ENCODE results near the gene LMTK2. TPM values are rescaled to one million over a fixed set of nuclear protein-coding genes. Genes with fewer than 3 reads are reported as not detected.

LMTK2 gene
- polyA plus RNA-seq, 2 donors = 7.0 to 9.2 TPM

GRCh38 chr7:98235901-98236300 lies 129.2 kb downstream of the LMTK2 start:
- Histone ChIP-seq H3K4me3 (ENCODE audit: low read depth in 1 of 2, low read length in 2 of 2) (no peak overlapping the region), H3K36me3 (ENCODE audit: control insufficient read depth in 2 of 2, insufficient read depth in 2 of 2, low read length in 1 of 2) (peaks cover 0 to 45% of the 10 kb centered on the region in 2 donors), H3K27ac (ENCODE audit: low read depth in 2 of 2, low read length in 1 of 2) (no peak overlapping the region), H3K27me3 (ENCODE audit: control insufficient read depth in 1 of 2, insufficient read depth in 2 of 2, low read length in 2 of 2) (no peaks in the 10 kb centered on the region), H3K9me3 (ENCODE audit: control insufficient read depth in 2 of 2, insufficient read depth in 1 of 2, low read depth in 1 of 2, low read length in 1 of 2) (no peaks in the 10 kb centered on the region), H3K4me1 (ENCODE audit: control insufficient read depth in 2 of 2, insufficient read depth in 2 of 2, low read length in 1 of 2) (no peaks in the 10 kb centered on the region)
- 90 to 93% methylated on average over 11 of the region's 11 CpGs for WGBS, 2 donors

DNA sequence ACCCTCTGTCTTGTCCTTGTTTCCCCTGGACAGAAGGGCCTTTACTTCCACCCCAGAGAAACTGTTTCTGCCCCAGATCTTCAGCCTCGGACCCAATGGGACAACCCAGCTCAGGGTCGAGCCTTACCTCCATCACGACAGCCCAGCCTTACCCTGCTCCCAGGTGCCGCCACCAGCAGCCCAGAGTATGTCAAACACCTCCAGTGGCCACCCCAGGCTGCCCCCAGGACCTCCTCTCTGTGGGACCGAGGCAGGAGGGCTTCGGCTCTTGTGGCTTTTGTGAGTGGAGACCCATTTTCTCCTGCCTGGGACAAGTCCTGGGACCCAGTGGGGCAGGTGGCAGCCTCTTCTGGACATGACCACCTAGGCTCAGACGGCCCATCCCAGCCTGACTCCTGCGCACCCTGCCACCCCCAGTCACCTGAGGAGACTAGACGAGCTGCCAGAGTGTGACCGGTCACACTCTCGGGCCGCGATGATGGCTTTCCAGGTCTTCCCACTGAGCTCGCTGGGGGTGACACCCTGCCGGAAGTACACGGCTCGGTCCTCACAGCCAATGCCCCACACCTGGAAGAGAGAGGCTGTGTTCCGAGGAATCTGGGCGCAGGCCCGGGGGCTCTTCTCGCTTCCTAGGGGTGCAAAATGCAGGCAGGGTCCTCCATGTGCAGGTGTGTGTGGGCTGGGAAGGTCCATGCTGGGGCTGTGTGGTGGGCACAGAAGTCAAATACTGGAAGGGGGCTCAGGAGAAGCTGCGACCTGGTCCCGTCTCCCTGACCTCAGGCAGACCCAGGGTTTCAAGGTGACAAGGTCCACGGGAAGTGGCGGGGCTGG lies 129.9 kb downstream of the LMTK2 start:
- 94% methylated on average over 25 of the region's 25 CpGs for WGBS, 2 donors
- H3K27ac ChIP-seq (ENCODE audit: low read depth in 2 of 2, low read length in 1 of 2) = no peak overlapping the region
- no peak overlapping the region for H3K4me3 ChIP-seq (ENCODE audit: low read depth in 1 of 2, low read length in 2 of 2)
- H3K36me3 ChIP-seq (ENCODE audit: control insufficient read depth in 2 of 2, insufficient read depth in 2 of 2, low read length in 1 of 2) = peaks cover 0 to 44% of the 10 kb centered on the region in 2 donors
- no peaks in the 10 kb centered on the region for H3K4me1 ChIP-seq (ENCODE audit: control insufficient read depth in 2 of 2, insufficient read depth in 2 of 2, low read length in 1 of 2)
- no peaks in the 10 kb centered on the region for H3K9me3 ChIP-seq (ENCODE audit: control insufficient read depth in 2 of 2, insufficient read depth in 1 of 2, low read depth in 1 of 2, low read length in 1 of 2)
- H3K27me3 ChIP-seq (ENCODE audit: control insufficient read depth in 1 of 2, insufficient read depth in 2 of 2, low read length in 2 of 2) = no peaks in the 10 kb centered on the region

GRCh38 chr7:98238076-98238475 lies 131.4 kb downstream of the LMTK2 start:
- peaks cover 0 to 44% of the 10 kb centered on the region in 2 donors for H3K36me3 ChIP-seq (ENCODE audit: control insufficient read depth in 2 of 2, insufficient read depth in 2 of 2, low read length in 1 of 2)
- WGBS, 2 donors = 92 to 100% methylated on average over 4 of the region's 4 CpGs

DNA sequence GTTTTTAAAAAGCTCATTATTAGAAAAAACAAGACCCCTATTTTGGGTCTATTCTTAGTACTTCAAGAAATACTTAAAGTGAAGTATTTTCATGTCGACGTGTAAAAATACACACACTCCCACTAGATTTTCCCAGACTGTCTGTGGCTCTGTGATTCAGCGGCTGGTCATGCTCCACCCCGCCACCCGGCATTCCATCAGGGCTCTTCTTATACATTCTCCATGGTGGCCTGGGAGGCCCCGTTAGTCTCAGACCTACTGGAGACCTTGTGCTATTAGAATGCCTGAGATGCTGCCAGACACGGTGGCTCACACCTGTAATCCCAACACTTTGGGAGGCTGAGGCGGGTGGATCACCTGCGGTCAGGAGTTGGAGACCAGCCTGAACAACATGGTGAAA lies 132.3 kb downstream of the LMTK2 start:
- Histone ChIP-seq H3K27me3 (ENCODE audit: control insufficient read depth in 1 of 2, insufficient read depth in 2 of 2, low read length in 2 of 2) (no peaks in the 10 kb centered on the region), H3K36me3 (ENCODE audit: control insufficient read depth in 2 of 2, insufficient read depth in 2 of 2, low read length in 1 of 2) (peaks cover 0 to 40% of the 10 kb centered on the region in 2 donors), H3K9me3 (ENCODE audit: control insufficient read depth in 2 of 2, insufficient read depth in 1 of 2, low read depth in 1 of 2, low read length in 1 of 2) (no peaks in the 10 kb centered on the region), H3K4me1 (ENCODE audit: control insufficient read depth in 2 of 2, insufficient read depth in 2 of 2, low read length in 1 of 2) (no peaks in the 10 kb centered on the region), H3K27ac (ENCODE audit: low read depth in 2 of 2, low read length in 1 of 2) (no peak overlapping the region), H3K4me3 (ENCODE audit: low read depth in 1 of 2, low read length in 2 of 2) (no peak overlapping the region)
- WGBS, 2 donors = 93 to 94% methylated on average over 9 of the region's 9 CpGs

More at GRCh38 chr7:98238076-98238475, 131.4 kb downstream of the LMTK2 start:
- Histone ChIP-seq H3K4me3 (ENCODE audit: low read depth in 1 of 2, low read length in 2 of 2) (no peak overlapping the region), H3K9me3 (ENCODE audit: control insufficient read depth in 2 of 2, insufficient read depth in 1 of 2, low read depth in 1 of 2, low read length in 1 of 2) (no peaks in the 10 kb centered on the region), H3K27me3 (ENCODE audit: control insufficient read depth in 1 of 2, insufficient read depth in 2 of 2, low read length in 2 of 2) (no peaks in the 10 kb centered on the region), H3K4me1 (ENCODE audit: control insufficient read depth in 2 of 2, insufficient read depth in 2 of 2, low read length in 1 of 2) (no peaks in the 10 kb centered on the region), H3K27ac (ENCODE audit: low read depth in 2 of 2, low read length in 1 of 2) (no peak overlapping the region)

DNA sequence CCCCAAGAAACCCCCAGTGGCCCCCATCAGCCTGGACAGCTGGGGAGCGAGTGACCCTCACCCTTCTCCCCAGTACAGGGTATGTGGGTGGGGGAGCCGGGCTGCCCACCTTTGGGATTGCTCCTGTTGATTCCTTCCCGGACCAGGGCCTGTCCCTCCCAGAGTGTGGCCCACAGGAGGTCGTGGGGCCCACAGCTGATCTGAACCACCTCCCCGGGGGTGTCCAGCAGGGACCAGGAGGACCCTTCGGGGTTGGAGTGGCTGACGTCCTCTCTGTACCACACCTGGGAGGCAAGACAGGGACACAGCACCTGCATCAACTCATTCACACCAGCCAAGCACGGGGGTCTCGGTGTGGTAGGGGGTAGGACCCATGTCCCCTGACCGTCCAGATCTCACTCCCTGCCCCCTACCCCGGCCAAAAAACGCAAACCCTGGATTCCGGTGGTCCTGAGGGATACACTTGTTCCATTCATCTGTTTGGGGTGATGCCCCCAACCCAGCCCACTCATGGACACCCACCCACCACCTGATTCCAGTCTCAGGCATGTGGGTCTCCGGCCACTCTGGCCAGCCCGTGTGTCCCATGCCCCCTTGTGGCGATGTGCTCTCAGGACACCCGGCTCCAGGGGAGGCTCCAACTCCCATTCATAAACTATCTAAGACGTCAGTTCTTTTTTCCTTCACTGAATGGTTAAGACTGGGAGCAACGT lies 134.5 kb downstream of the LMTK2 start:
- 71 to 76% methylated on average over 19 of the region's 19 CpGs for WGBS, 2 donors
- Histone ChIP-seq H3K27ac (ENCODE audit: low read depth in 2 of 2, low read length in 1 of 2) (no peak overlapping the region), H3K36me3 (ENCODE audit: control insufficient read depth in 2 of 2, insufficient read depth in 2 of 2, low read length in 1 of 2) (peaks cover 0 to 46% of the 10 kb centered on the region in 2 donors)

DNA sequence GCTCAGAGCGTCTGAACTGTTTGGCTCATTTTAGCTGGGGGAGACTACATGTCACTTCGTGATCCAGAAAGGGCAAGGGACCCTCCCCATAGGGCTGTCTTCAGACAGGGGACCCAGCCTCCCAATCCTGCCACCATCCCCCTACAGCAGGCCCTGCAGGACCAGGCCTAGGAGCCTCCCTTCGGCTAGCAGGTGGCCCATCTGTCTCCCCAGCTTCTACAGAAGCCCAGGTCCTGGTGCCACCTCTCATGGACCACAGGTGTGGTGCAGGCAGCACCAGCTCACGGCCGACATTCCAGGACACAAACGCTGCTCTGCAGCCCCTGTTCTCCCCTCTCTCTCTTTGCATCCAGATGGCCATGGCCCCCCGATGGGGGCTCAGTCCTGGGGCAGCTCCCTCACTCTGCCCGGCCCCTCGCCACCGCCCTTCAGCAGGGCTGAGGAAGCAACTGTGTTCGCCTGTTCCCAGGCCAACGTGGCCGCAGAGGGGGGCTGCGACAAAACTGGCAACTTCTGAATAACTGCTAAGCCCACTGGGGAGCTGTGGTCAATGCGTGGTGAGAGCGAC lies 135.1 kb downstream of the LMTK2 start:
- 87 to 90% methylated on average over 14 to 16 of the region's 16 CpGs for WGBS, 2 donors
- H3K27me3 ChIP-seq (ENCODE audit: control insufficient read depth in 1 of 2, insufficient read depth in 2 of 2, low read length in 2 of 2) = no peaks in the 10 kb centered on the region
- no peaks in the 10 kb centered on the region for H3K9me3 ChIP-seq (ENCODE audit: control insufficient read depth in 2 of 2, insufficient read depth in 1 of 2, low read depth in 1 of 2, low read length in 1 of 2)
- no peak overlapping the region for H3K4me3 ChIP-seq (ENCODE audit: low read depth in 1 of 2, low read length in 2 of 2)
- H3K27ac ChIP-seq (ENCODE audit: low read depth in 2 of 2, low read length in 1 of 2) = no peak overlapping the region
- H3K4me1 ChIP-seq (ENCODE audit: control insufficient read depth in 2 of 2, insufficient read depth in 2 of 2, low read length in 1 of 2) = peaks cover 0 to 3% of the 10 kb centered on the region in 2 donors
- H3K36me3 ChIP-seq (ENCODE audit: control insufficient read depth in 2 of 2, insufficient read depth in 2 of 2, low read length in 1 of 2) = peaks cover 0 to 43% of the 10 kb centered on the region in 2 donors

More for the DNA sequence above, 134.5 kb downstream of the LMTK2 start:
- H3K27me3 ChIP-seq (ENCODE audit: control insufficient read depth in 1 of 2, insufficient read depth in 2 of 2, low read length in 2 of 2) = no peaks in the 10 kb centered on the region
- no peaks in the 10 kb centered on the region for H3K9me3 ChIP-seq (ENCODE audit: control insufficient read depth in 2 of 2, insufficient read depth in 1 of 2, low read depth in 1 of 2, low read length in 1 of 2)
- H3K4me3 ChIP-seq (ENCODE audit: low read depth in 1 of 2, low read length in 2 of 2) = no peak overlapping the region
- peaks cover 0 to 3% of the 10 kb centered on the region in 2 donors for H3K4me1 ChIP-seq (ENCODE audit: control insufficient read depth in 2 of 2, insufficient read depth in 2 of 2, low read length in 1 of 2)

DNA sequence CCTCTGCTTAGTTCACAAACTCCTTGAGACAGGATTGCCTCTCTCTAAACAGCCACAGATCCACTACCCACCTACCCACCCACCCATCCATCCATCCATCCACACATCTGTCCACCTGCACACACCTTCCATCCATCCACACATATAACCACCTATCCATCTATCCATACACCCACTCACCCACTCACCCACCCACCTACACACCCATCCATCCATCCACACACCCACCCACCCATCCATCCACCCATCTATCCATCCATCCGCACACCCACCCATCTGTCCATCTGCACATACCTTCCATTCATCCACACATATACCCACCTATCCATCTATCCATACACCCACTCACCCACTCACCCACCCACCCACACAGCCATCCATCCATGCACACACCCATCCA lies 135.7 kb downstream of the LMTK2 start:
- WGBS, 2 donors = 95 to 100% methylated on average over 1 of the region's 1 CpG
- peaks cover 0 to 3% of the 10 kb centered on the region in 2 donors for H3K4me1 ChIP-seq (ENCODE audit: control insufficient read depth in 2 of 2, insufficient read depth in 2 of 2, low read length in 1 of 2)
- no peak overlapping the region for H3K27ac ChIP-seq (ENCODE audit: low read depth in 2 of 2, low read length in 1 of 2)
- H3K4me3 ChIP-seq (ENCODE audit: low read depth in 1 of 2, low read length in 2 of 2) = no peak overlapping the region
- H3K27me3 ChIP-seq (ENCODE audit: control insufficient read depth in 1 of 2, insufficient read depth in 2 of 2, low read length in 2 of 2) = no peaks in the 10 kb centered on the region
- no peaks in the 10 kb centered on the region for H3K9me3 ChIP-seq (ENCODE audit: control insufficient read depth in 2 of 2, insufficient read depth in 1 of 2, low read depth in 1 of 2, low read length in 1 of 2)
- peaks cover 0 to 42% of the 10 kb centered on the region in 2 donors for H3K36me3 ChIP-seq (ENCODE audit: control insufficient read depth in 2 of 2, insufficient read depth in 2 of 2, low read length in 1 of 2)

- Histone ChIP-seq H3K36me3 (ENCODE audit: control insufficient read depth in 2 of 2, insufficient read depth in 2 of 2, low read length in 1 of 2) (peaks cover 0 to 40% of the 10 kb centered on the region in 2 donors), H3K4me1 (ENCODE audit: control insufficient read depth in 2 of 2, insufficient read depth in 2 of 2, low read length in 1 of 2) (peaks cover 0 to 3% of the 10 kb centered on the region in 2 donors), H3K27ac (ENCODE audit: low read depth in 2 of 2, low read length in 1 of 2) (no peak overlapping the region), H3K9me3 (ENCODE audit: control insufficient read depth in 2 of 2, insufficient read depth in 1 of 2, low read depth in 1 of 2, low read length in 1 of 2) (no peaks in the 10 kb centered on the region), H3K4me3 (ENCODE audit: low read depth in 1 of 2, low read length in 2 of 2) (no peak overlapping the region), H3K27me3 (ENCODE audit: control insufficient read depth in 1 of 2, insufficient read depth in 2 of 2, low read length in 2 of 2) (no peaks in the 10 kb centered on the region)
- 92 to 94% methylated on average over 4 of the region's 4 CpGs for WGBS, 2 donors
These were observed 136.3 kb downstream of the LMTK2 start for GRCh38 chr7:98242934-98243333.

- whole genome bisulfite sequencing, 2 donors = 95 to 96% methylated on average over 13 to 14 of the region's 14 CpGs
- H3K27me3 ChIP-seq (ENCODE audit: control insufficient read depth in 1 of 2, insufficient read depth in 2 of 2, low read length in 2 of 2) = no peaks in the 10 kb centered on the region
- peaks cover 0 to 31% of the 10 kb centered on the region in 2 donors for H3K36me3 ChIP-seq (ENCODE audit: control insufficient read depth in 2 of 2, insufficient read depth in 2 of 2, low read length in 1 of 2)
- no peak overlapping the region for H3K27ac ChIP-seq (ENCODE audit: low read depth in 2 of 2, low read length in 1 of 2)
- H3K4me1 ChIP-seq (ENCODE audit: control insufficient read depth in 2 of 2, insufficient read depth in 2 of 2, low read length in 1 of 2) = peaks cover 0 to 3% of the 10 kb centered on the region in 2 donors
- no peaks in the 10 kb centered on the region for H3K9me3 ChIP-seq (ENCODE audit: control insufficient read depth in 2 of 2, insufficient read depth in 1 of 2, low read depth in 1 of 2, low read length in 1 of 2)
- no peak overlapping the region for H3K4me3 ChIP-seq (ENCODE audit: low read depth in 1 of 2, low read length in 2 of 2)
These were observed 138.2 kb downstream of the LMTK2 start for GRCh38 chr7:98244871-98245270.

All from esophagus (tissue), 2 donors.